Esophagus squamous epithelium (tissue), 5 donors: ENCODE results near the gene OGG1. TPM values are rescaled to one million over a fixed set of nuclear protein-coding genes. Genes with fewer than 3 reads are reported as not detected.

ENCODE experiments used
- DNase-seq: peaks from one replicate; lab custom pipeline; 2025; lab: John Stamatoyannopoulos, UW
- H3K27ac ChIP-seq, 4 donors: fragments of 200-600 bp; sonication (generic); one replicate each; pipeline ENCODE4 v1.5.1; 2016 to 2019; ENCODE audit warnings: mild to moderate bottlenecking in 1 of 4
- H3K27me3 ChIP-seq, 4 donors: fragments of 200-600 bp; sonication (generic); 1 replicate in 3 of 4; 2 replicates in 1 of 4; pipeline versions ENCODE4 v1.5.1 to v1.6.0; 2017 to 2021; ENCODE audit warnings: antibody characterized with exemption in 1 of 4
- H3K36me3 ChIP-seq, 3 donors: fragments of 200-600 bp; sonication (generic); one replicate each; pipeline ENCODE4 v1.5.1; 2016 to 2019
- H3K4me1 ChIP-seq, 3 donors: fragments of 200-600 bp; sonication (generic); one replicate each; pipeline ENCODE4 v1.5.1; 2017 to 2019
- H3K4me3 ChIP-seq, 4 donors: fragments of 200-600 bp; sonication (generic); 1 replicate in 3 of 4; 2 replicates in 1 of 4; pipeline ENCODE4 v1.5.1; 2016 to 2019; ENCODE audit warnings: mild to moderate bottlenecking in 2 of 4, moderate library complexity in 1 of 4
- H3K9me3 ChIP-seq, 3 donors: fragments of 200-600 bp; sonication (generic); one replicate each; pipeline ENCODE4 v1.5.1; 2016 to 2019
- POLR2A ChIP-seq, 4 donors: fragments of 450-650 bp; IDR thresholded peaks; one replicate each; pipeline ENCODE4 v1.6.1; 2017; ENCODE audit warnings: antibody characterized with exemption in 4 of 4, mild to moderate bottlenecking in 4 of 4, moderate library complexity in 3 of 4
- WGBS, 2 donors: methylation state at CpG; one replicate each; pipeline ENCODE4 v1.1.5; 2018; 5-methylcytosine and 5-hydroxymethylcytosine counted together
- intact Hi-C: fragments of 100-400 bp; cut with DNase I; formaldehyde crosslinking; loops from one replicate; pipeline ENCODE4 v1.15.0; 2022
- total RNA-seq, 4 donors: library from RNA; depleted of rRNA; stranded (reverse); fragments of >200 nt; gene quantifications; one replicate each; pipeline ENCODE4 v1.1.0, GENCODE V29; 2016
- TF ChIP-seq, protein P1 (sequence below), 6 experiments: fragments of 450-650 bp in 4 of 6; fragments of 200-600 bp in 2 of 6; sonication (generic) in 2 of 6; IDR thresholded peaks; one replicate each; pipeline ENCODE4 v1.5.1; 2016 to 2019; ENCODE audit warnings: antibody characterized with exemption in 6 of 6, mild to moderate bottlenecking in 4 of 6, moderate library complexity in 4 of 6
- donor health status: DM: yes; HTN: yes; CAD: no.

The OGG1 gene
- total RNA-seq, 4 donors from 2014 or later = 9.5 to 20.6 (median 10.5) TPM

DNA sequence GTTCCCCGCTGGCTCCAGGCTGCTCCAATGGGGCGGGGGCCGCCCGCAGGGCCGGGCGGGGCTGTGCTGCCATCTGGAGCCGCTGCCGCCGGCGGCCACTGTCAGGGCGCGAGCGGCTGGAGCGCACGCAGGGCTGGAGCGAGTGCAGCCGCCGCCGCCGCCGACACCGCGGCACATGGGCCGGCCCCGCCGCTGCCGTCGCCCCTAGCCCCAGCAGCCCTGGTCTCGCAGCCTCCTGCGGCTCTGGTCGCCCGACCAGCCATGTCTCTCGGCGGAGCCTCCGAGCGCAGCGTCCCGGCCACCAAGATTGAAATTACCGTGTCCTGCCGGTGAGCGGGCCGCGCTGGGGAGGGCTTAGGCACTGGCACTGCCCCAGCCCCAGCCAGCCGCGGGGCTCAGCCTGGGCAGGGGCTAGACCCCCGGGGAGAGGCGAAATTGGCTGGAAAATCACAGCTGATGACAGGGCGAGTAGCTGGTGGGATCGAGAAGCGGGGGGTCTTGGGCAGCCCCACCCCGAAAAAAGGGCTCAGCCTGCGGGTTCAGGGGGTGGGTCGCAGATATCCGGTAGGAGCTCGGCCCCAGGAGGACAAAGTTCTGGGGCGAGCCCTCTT is 45.9 kb upstream of the OGG1 start, which contains the start of gene CPNE9:
Gene CPNE9, plus strand, starts transcription at position 98 of the 611 bp plus-strand sequence. Its CDS starts 164 bp downstream, at position 262.
- Histone ChIP-seq H3K4me3 (peak within 1 kb of the TSS in 3 of 4 donors; percentile 27 to 60 (median 40)), H3K4me1 (peaks cover 13 to 20% (median 13%) of the 10 kb centered on the region in 3 donors), H3K27me3 (peaks cover 0 to 25% (median 0%) of the 10 kb centered on the region in 4 donors), H3K27ac (no peak within 1 kb of the TSS), H3K36me3 (peaks cover 0 to 42% (median 0%) of the 10 kb centered on the region in 3 donors), H3K9me3 (no peaks in the 10 kb centered on the region)
- 12% methylated on average over 6 of the region's 56 CpGs; no CpG with 5 or more reads in 1 of the 2 donors for WGBS, 2 donors
- no peak for TF ChIP-seq POLR2A (IDR thresholded peaks at IDR 0.05)
- TF ChIP-seq, protein P1, sequence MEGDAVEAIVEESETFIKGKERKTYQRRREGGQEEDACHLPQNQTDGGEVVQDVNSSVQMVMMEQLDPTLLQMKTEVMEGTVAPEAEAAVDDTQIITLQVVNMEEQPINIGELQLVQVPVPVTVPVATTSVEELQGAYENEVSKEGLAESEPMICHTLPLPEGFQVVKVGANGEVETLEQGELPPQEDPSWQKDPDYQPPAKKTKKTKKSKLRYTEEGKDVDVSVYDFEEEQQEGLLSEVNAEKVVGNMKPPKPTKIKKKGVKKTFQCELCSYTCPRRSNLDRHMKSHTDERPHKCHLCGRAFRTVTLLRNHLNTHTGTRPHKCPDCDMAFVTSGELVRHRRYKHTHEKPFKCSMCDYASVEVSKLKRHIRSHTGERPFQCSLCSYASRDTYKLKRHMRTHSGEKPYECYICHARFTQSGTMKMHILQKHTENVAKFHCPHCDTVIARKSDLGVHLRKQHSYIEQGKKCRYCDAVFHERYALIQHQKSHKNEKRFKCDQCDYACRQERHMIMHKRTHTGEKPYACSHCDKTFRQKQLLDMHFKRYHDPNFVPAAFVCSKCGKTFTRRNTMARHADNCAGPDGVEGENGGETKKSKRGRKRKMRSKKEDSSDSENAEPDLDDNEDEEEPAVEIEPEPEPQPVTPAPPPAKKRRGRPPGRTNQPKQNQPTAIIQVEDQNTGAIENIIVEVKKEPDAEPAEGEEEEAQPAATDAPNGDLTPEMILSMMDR (IDR thresholded peaks at IDR 0.05) = no peak
- DNase-seq = no peak
- intact Hi-C loops = no loop called here

DNA sequence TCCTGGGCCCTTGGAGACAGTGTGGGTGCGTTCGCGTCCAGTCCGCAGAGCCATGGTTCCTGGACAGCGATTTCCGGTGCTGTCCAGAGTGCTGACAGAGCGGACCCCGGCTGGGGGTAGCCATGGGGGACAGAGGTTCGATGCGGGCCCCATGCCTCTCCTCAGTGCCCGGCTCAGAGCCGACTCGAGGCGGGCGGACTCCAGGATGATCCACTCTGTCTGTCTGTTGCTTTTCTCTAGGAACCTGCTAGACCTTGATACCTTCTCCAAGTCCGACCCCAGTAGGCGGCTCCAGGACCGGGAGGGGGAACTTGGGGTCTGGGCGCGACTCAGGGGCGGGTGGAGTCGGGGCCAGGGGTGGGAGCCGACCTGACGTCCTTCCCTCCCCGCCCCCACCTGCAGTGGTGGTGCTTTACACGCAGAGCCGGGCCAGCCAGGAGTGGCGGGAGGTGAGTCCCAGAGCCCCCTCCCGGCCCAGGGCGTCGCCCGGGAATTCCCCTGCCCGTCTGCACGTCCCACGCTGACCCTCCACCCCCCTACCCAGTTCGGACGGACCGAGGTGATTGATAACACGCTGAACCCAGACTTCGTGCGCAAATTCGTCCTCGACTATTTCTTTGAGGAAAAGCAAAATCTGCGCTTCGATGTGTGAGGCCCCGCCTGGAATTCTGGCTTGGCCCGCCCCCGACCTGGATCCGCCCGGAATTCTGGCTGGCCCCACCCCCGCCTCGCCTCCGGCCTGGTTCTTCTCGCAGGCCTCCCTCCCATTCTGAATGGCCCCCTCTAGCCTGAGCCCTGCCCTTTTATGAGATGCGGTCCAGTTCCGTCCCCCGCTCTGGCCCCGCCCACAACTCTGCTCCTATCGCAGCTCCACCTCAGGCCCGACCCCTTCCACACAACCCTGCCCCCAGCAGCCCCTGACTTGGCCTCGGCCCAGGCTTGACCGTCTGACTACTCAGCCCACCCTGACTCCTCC is 45.1 kb upstream of the OGG1 start:
- Histone ChIP-seq H3K27ac (no peak overlapping the region), H3K9me3 (no peaks in the 10 kb centered on the region), H3K4me3 (peak overlapping the region in 3 of 4 donors; percentile 27 to 60 (median 40)), H3K36me3 (peaks cover 0 to 34% (median 0%) of the 10 kb centered on the region in 3 donors), H3K4me1 (peaks cover 13 to 20% (median 13%) of the 10 kb centered on the region in 3 donors), H3K27me3 (peaks cover 0 to 25% (median 0%) of the 10 kb centered on the region in 4 donors)
- no peak for TF ChIP-seq POLR2A (IDR thresholded peaks at IDR 0.05)
- TF ChIP-seq, protein P1 (IDR thresholded peaks at IDR 0.05) = no peak
- 4 to 5% methylated on average over 8 to 22 of the region's 62 CpGs for WGBS, 2 donors
- intact Hi-C loops = no loop called here
- no peak for DNase-seq

DNA sequence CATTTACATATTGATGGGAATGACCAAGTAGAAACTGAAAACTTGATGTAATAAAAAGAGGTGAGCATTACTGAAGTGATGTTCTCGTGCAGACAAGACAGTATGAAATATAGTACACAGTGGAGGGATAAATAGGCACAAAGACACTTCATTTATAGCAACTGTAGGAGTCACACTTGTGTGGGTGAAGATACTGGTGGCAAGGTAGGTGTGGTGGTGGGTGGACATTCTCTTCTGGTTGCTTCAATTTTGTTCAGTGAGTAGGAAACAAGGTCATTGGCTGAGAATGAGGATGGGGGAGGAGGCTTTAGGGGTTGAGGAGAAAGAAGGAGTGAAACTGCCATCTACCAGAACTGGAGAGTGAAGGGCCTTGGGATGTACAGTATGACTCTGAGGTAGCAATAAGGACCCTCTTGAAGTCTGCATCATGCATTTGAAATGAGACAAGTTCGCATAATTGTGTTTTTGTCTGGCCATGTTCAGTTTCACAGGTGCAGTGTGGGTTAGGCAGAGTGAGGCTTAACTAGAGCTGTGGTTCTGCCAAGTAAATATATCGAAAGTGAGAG is 39.5 kb upstream of the OGG1 start:
- Histone ChIP-seq H3K4me1 (peaks cover 0 to 4% (median 0%) of the 10 kb centered on the region in 3 donors), H3K27ac (no peak overlapping the region), H3K4me3 (no peak overlapping the region), H3K27me3 (peaks cover 0 to 4% (median 0%) of the 10 kb centered on the region in 4 donors), H3K36me3 (no peaks in the 10 kb centered on the region), H3K9me3 (no peaks in the 10 kb centered on the region)
- DNase-seq = no peak
- 68 to 78% methylated on average over 3 of the region's 3 CpGs for WGBS, 2 donors
- no peak for TF ChIP-seq POLR2A (IDR thresholded peaks at IDR 0.05)
- TF ChIP-seq, protein P1 (IDR thresholded peaks at IDR 0.05) = no peak
- intact Hi-C loops = no loop called here

DNA sequence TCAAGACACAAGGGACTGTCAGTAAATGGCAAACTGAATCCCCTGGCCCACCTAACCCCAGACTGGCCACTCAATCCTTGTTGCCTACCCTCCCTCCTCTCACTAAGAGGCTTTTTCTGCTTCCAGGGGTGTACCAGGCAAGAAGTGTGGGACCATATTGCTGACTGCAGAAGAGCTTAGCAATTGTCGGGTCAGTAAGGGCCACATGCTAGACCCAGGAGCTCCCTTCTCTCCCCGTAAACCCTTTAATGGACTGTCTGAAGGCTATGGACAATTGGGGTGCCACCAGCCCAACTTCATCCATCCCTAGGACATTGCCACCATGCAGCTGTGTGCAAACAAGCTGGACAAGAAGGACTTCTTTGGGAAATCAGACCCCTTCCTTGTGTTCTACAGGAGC is 37.3 kb upstream of the OGG1 start:
- Histone ChIP-seq H3K4me1 (peaks cover 0 to 14% (median 3%) of the 10 kb centered on the region in 3 donors), H3K4me3 (no peak overlapping the region), H3K27ac (no peak overlapping the region), H3K36me3 (no peaks in the 10 kb centered on the region), H3K9me3 (no peaks in the 10 kb centered on the region), H3K27me3 (no peaks in the 10 kb centered on the region)
- DNase-seq = no peak
- 72 to 88% methylated on average over 2 of the region's 2 CpGs for WGBS, 2 donors
- intact Hi-C loops = no loop called here
- no peak for TF ChIP-seq POLR2A (IDR thresholded peaks at IDR 0.05)
- TF ChIP-seq, protein P1 (IDR thresholded peaks at IDR 0.05) = no peak
